ENCODE data around the gene ILKAP.

DNA sequence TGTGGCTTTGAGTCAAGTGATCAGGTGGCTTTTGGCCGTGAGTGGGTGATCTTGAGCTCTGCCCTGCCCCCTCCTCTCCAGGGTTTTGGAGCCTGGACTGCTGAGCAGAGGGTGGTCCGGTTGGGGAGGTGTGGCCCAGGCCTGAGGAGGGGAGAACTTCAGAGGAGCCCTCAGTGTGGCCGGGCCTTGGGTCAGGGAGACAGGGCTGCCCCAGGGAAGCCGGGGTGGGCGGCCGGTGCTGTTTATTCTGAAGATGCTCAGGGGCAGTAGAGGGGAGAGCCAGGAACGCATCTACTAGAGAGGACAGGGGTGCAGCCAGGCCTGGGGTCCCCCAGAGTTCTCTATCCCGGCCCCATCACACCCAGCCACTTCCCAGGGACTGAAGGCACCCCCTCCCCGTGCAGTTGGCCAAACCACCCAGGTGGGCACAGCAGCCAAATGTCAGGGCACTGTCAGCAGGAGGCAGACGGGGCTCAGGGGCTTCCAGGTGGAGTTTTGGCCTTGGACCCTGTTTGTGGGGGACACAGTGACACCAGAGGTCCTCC, 43.8 kb downstream of the ILKAP start:
- TF ChIP-seq EP300 (IDR thresholded peaks at IDR 0.05) (no peak), POLR2A (IDR thresholded peaks at IDR 0.05) (no peak), POLR2AphosphoS5 (IDR thresholded peaks at IDR 0.05) (no peak)
- TF ChIP-seq, protein P1, sequence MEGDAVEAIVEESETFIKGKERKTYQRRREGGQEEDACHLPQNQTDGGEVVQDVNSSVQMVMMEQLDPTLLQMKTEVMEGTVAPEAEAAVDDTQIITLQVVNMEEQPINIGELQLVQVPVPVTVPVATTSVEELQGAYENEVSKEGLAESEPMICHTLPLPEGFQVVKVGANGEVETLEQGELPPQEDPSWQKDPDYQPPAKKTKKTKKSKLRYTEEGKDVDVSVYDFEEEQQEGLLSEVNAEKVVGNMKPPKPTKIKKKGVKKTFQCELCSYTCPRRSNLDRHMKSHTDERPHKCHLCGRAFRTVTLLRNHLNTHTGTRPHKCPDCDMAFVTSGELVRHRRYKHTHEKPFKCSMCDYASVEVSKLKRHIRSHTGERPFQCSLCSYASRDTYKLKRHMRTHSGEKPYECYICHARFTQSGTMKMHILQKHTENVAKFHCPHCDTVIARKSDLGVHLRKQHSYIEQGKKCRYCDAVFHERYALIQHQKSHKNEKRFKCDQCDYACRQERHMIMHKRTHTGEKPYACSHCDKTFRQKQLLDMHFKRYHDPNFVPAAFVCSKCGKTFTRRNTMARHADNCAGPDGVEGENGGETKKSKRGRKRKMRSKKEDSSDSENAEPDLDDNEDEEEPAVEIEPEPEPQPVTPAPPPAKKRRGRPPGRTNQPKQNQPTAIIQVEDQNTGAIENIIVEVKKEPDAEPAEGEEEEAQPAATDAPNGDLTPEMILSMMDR (IDR thresholded peaks at IDR 0.05): no peak
